Caco-2 (cell line): Measurements from ENCODE around the gene KCTD5. TPM values are rescaled to one million over a fixed set of nuclear protein-coding genes. Genes with fewer than 3 reads are reported as not detected.
"Not testable (repeated sequence)": the region's sequence is repeated elsewhere in the genome, so short reads cannot be mapped to it uniquely, and the experiment has no call there.

Experiments
- BruUV-seq: library from RNA; stranded (reverse); fragments of 400-500 nt; replicated peaks from 2 replicates; lab custom pipeline; 2021; lab: Mats Ljungman, UMichigan
- CTCF ChIA-PET: fragments of 300-600 bp; sonication (Branson Sonifier 250); formaldehyde crosslinking; loops from one replicate; lab custom pipeline; 2022; ENCODE audit warnings: antibody characterized with exemption; lab: Charles Lee
- POLR2A ChIA-PET: fragments of 300-600 bp; sonication (Branson Sonifier 250); formaldehyde crosslinking; loops from one replicate; lab custom pipeline; 2022; ENCODE audit warnings: antibody characterized with exemption; lab: Charles Lee
- DNase-seq, 2 experiments: peaks; one replicate each; pipeline versions ENCODE4 v3.0.0 to v3.0.0-alpha.2; 2020 to 2022
- H3K27me3 ChIP-seq: replicated peaks from 2 replicates; pipeline ENCODE4 v1.6.0; 2011; ENCODE audit warnings: low read length; ENCODE audit not compliant: control insufficient read depth, insufficient read depth
- H3K36me3 ChIP-seq: 2 replicates; pipeline ENCODE4 v1.5.1; 2011; ENCODE audit warnings: low read length; ENCODE audit not compliant: control insufficient read depth, insufficient read depth
- H3K4me1 ChIP-seq: fragments of 250-450 bp; sonication (Bioruptor Pico); 2 replicates; pipeline ENCODE4 v1.5.1; 2020; ENCODE audit warnings: mild to moderate bottlenecking
- H3K4me3 ChIP-seq: 2 replicates; pipeline ENCODE4 v1.5.1; 2011; ENCODE audit warnings: low read depth, mild to moderate bottlenecking, control low read depth, low read length
- H3K9me3 ChIP-seq: fragments of 250-450 bp; sonication (Bioruptor Pico); 2 replicates; pipeline ENCODE4 v1.5.1; 2020; ENCODE audit warnings: mild to moderate bottlenecking, moderate library complexity
- H3K27ac Mint-ChIP-seq: one replicate; pipeline ENCODE4 v1.8.0; 2022; ENCODE audit warnings: mixed read lengths; ENCODE audit not compliant: unreplicated experiment
- H3K27me3 Mint-ChIP-seq: one replicate; pipeline ENCODE4 v1.8.0; 2022; ENCODE audit warnings: mixed read lengths; ENCODE audit not compliant: insufficient read depth, unreplicated experiment
- H3K36me3 Mint-ChIP-seq: one replicate; pipeline ENCODE4 v1.8.0; 2022; ENCODE audit warnings: mild to moderate bottlenecking, mixed read lengths; ENCODE audit not compliant: insufficient read depth, unreplicated experiment
- H3K4me1 Mint-ChIP-seq: one replicate; pipeline ENCODE4 v1.8.0; 2022; ENCODE audit warnings: low read depth, mixed read lengths; ENCODE audit not compliant: unreplicated experiment
- H3K4me3 Mint-ChIP-seq: one replicate; pipeline ENCODE4 v1.8.0; 2022; ENCODE audit warnings: mild to moderate bottlenecking, moderate library complexity, mixed read lengths; ENCODE audit not compliant: unreplicated experiment
- H3K9me3 Mint-ChIP-seq: one replicate; pipeline ENCODE4 v1.8.0; 2022; ENCODE audit warnings: mixed read lengths; ENCODE audit not compliant: unreplicated experiment
- CTCF ChIP-seq, 2 experiments: fragments of 200-600 bp in 1 of 2; IDR thresholded peaks; 1 replicate in 1 of 2; 2 replicates in 1 of 2; pipeline versions ENCODE4 v1.5.1 to v1.8.0; 2011 to 2022; ENCODE audit warnings: antibody characterized with exemption in 1 of 2, control low read depth in 1 of 2, inconsistent platforms in 1 of 2, low read depth in 1 of 2, low read length in 1 of 2, mild to moderate bottlenecking in 1 of 2, moderate library complexity in 1 of 2; ENCODE audit not compliant: insufficient read depth in 1 of 2, severe bottlenecking in 1 of 2, unreplicated experiment in 1 of 2
- intact Hi-C: fragments of 100-400 bp; cut with micrococcal nuclease; formaldehyde crosslinking; loops from one replicate; pipeline ENCODE4 v1.10.0; 2022; ENCODE audit not compliant: unreplicated experiment
- total RNA-seq: library from RNA; stranded (reverse); gene quantifications from 2 replicates; pipeline ENCODE4 v1.2.3, GENCODE V29; 2022

KCTD5 gene
- total RNA-seq, 1 experiment from 2014 or later, result 30.4 TPM

DNA sequence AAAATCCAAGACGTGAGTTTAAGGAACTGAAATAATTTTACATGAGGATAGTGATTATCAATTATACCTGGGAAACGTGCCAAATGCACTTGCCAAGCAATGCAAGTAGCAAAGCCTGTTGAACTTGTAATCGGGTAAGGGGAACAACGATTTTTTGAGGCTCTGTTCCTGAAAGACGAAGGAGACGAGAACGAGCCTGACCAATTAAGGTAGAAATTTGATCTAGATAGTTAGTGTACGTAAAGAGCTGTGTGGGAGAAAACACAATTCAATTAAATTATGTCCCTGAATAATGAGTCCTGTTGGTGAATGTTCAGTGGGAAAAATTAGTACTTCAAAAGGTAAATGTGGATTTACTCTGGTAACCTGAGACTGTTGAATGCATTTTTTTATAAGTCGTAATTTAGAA, 17.7 kb upstream of the KCTD5 start:
- H3K27ac Mint-ChIP-seq, result no peak overlapping the region
- ChIA-PET CTCF (no interaction called here), POLR2A (no interaction called here)
- no peaks in the 10 kb centered on the region for H3K27me3 ChIP-seq
- peaks cover 11% of the 10 kb centered on the region for H3K4me1 ChIP-seq
- BruUV-seq, result no TSS peak
- no peak for TF ChIP-seq CTCF (IDR thresholded peaks at IDR 0.05; ENCODE audit: insufficient read depth in 1 of 2, low read depth in 1 of 2, low read length in 1 of 2, severe bottlenecking in 1 of 2, unreplicated experiment in 1 of 2)
- peaks cover 11% of the 10 kb centered on the region for H3K4me1 Mint-ChIP-seq
- intact Hi-C loops, result no loop called here
- H3K4me3 Mint-ChIP-seq, result no peak overlapping the region
- no peak for DNase-seq
- no peaks in the 10 kb centered on the region for H3K27me3 Mint-ChIP-seq
- no peaks in the 10 kb centered on the region for H3K9me3 ChIP-seq
- no peak overlapping the region for H3K4me3 ChIP-seq
- H3K36me3 ChIP-seq, result no peaks in the 10 kb centered on the region
- no peaks in the 10 kb centered on the region for H3K9me3 Mint-ChIP-seq
- H3K36me3 Mint-ChIP-seq, result peaks cover 17% of the 10 kb centered on the region

DNA sequence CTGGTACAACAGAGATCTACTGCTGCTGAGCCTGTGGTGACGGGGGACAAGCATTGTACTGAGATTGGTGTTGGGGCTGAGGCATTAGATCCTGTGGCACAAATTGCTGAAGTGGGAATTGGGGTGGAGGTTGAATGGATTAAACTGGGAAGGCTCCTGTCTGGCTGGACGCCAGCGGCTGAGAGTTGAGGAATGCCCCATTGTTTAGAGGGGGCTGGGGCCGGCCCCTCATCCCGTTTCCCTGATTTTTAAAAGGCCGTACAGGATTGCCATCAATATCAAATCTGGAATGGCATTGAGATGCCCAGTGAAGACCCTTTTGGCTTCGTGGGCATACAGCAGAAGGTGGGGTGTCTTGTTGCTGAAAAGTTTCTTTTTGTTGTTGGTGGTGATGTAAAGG, 15.7 kb upstream of the KCTD5 start:
- H3K4me3 Mint-ChIP-seq, BruUV-seq, H3K4me1 Mint-ChIP-seq, H3K27me3 ChIP-seq, CTCF ChIA-PET, H3K36me3 Mint-ChIP-seq, DNase-seq, H3K36me3 ChIP-seq, H3K27me3 Mint-ChIP-seq, H3K4me1 ChIP-seq, H3K4me3 ChIP-seq, H3K9me3 ChIP-seq, intact Hi-C loops, H3K27ac Mint-ChIP-seq, H3K9me3 Mint-ChIP-seq, POLR2A ChIA-PET: not testable (repeated sequence)

DNA sequence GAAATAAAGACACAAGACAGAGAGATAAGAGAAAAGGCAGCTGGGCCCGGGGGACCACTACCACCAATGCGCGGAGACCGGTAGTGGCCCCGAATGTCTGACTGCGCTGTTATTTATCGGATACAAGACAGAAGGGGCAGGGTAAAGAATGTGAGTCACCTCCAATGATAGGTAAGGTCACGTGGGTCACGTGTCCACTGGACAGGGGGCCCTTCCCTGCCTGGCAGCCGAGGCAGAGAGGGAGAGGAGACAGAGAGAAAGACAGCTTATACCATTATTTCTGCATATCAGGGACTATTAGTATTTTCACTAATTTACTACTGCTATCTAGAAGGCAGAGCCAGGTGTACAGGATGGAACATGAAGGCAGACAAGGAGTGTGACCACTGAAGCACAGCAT, 12.7 kb upstream of the KCTD5 start:
- H3K27me3 ChIP-seq, intact Hi-C loops, DNase-seq, H3K4me3 Mint-ChIP-seq, POLR2A ChIA-PET, H3K4me1 ChIP-seq, H3K27me3 Mint-ChIP-seq, BruUV-seq, H3K4me3 ChIP-seq, H3K36me3 Mint-ChIP-seq, CTCF ChIA-PET, H3K27ac Mint-ChIP-seq, H3K9me3 Mint-ChIP-seq, H3K9me3 ChIP-seq, H3K36me3 ChIP-seq, H3K4me1 Mint-ChIP-seq: not testable (repeated sequence)

- H3K36me3 Mint-ChIP-seq, BruUV-seq, H3K27ac Mint-ChIP-seq, POLR2A ChIA-PET, H3K4me3 Mint-ChIP-seq, intact Hi-C loops, CTCF ChIA-PET, H3K4me1 Mint-ChIP-seq, H3K4me1 ChIP-seq, H3K9me3 Mint-ChIP-seq, H3K27me3 ChIP-seq, H3K27me3 Mint-ChIP-seq, H3K9me3 ChIP-seq, H3K4me3 ChIP-seq, H3K36me3 ChIP-seq: not testable (repeated sequence)
- peak; percentile 63 to 66 for TF ChIP-seq CTCF (IDR thresholded peaks at IDR 0.05; ENCODE audit: insufficient read depth in 1 of 2, low read depth in 1 of 2, low read length in 1 of 2, severe bottlenecking in 1 of 2, unreplicated experiment in 1 of 2)
- DNase-seq, result peak; percentile 70 to 76
Measured at GRCh38 chr16:2670017-2670416, 12.3 kb upstream of the KCTD5 start.
